CD8-positive, alpha-beta memory T cell (primary cell): ENCODE measurements around the gene SH2B3. TPM values are rescaled to one million over a fixed set of nuclear protein-coding genes. Genes with fewer than 3 reads are reported as not detected.
A peak's percentile ranks its signal among the peaks of the same experiment; 100 is the strongest.

Experiments
- CTCF ChIA-PET: fragments of 350-600 bp; sonication (Branson Sonifier 250); formaldehyde crosslinking; loops from one replicate; lab custom pipeline; 2021; ENCODE audit warnings: antibody characterized with exemption; lab: Charles Lee
- POLR2A ChIA-PET: fragments of 350-600 bp; sonication (Branson Sonifier 250); formaldehyde crosslinking; loops from one replicate; lab custom pipeline; 2021; ENCODE audit warnings: antibody characterized with exemption; lab: Charles Lee
- DNase-seq, 5 donors: peaks; one replicate each; pipeline versions ENCODE4 v3.0.0 to v3.0.0-alpha.2; 2020 to 2022; ENCODE audit warnings: mixed read lengths in 1 of 5
- H3K27ac ChIP-seq: one replicate; pipeline ENCODE4 v1.7.0; 2013; ENCODE audit warnings: low read depth, mild to moderate bottlenecking, low read length, moderate library complexity
- H3K27me3 ChIP-seq: 2 replicates; pipeline ENCODE4 v1.7.0; 2013; ENCODE audit warnings: low read length, mild to moderate bottlenecking; ENCODE audit not compliant: insufficient read depth, poor library complexity, severe bottlenecking
- H3K36me3 ChIP-seq: 2 replicates; pipeline ENCODE4 v1.7.0; 2013; ENCODE audit warnings: mild to moderate bottlenecking, low read length, moderate library complexity; ENCODE audit not compliant: insufficient read depth
- H3K4me1 ChIP-seq: 2 replicates; pipeline ENCODE4 v1.7.0; 2013; ENCODE audit warnings: mild to moderate bottlenecking, low read length, moderate library complexity; ENCODE audit not compliant: insufficient read depth
- H3K4me3 ChIP-seq: 2 replicates; pipeline ENCODE4 v1.7.0; 2013; ENCODE audit warnings: mild to moderate bottlenecking, low read length
- H3K9me3 ChIP-seq: 2 replicates; pipeline ENCODE4 v1.7.0; 2013; ENCODE audit warnings: mild to moderate bottlenecking, low read length
- H3K27ac Mint-ChIP-seq, 8 donors: one replicate each; pipeline ENCODE4 v1.8.0; 2020 to 2021; ENCODE audit warnings: mixed read lengths in 8 of 8, mild to moderate bottlenecking in 6 of 8, inconsistent platforms in 3 of 8, moderate library complexity in 3 of 8
- H3K27me3 Mint-ChIP-seq, 2 donors: one replicate each; pipeline ENCODE4 v1.8.0; 2020 to 2021; ENCODE audit warnings: mixed read lengths in 2 of 2, mild to moderate bottlenecking in 1 of 2, moderate library complexity in 1 of 2
- H3K36me3 Mint-ChIP-seq, 3 donors: one replicate each; pipeline ENCODE4 v1.8.0; 2020 to 2021; ENCODE audit warnings: mixed read lengths in 3 of 3, inconsistent platforms in 1 of 3, mild to moderate bottlenecking in 1 of 3
- H3K4me1 Mint-ChIP-seq, 3 donors: one replicate each; pipeline ENCODE4 v1.8.0; 2020 to 2021; ENCODE audit warnings: mixed read lengths in 3 of 3, inconsistent platforms in 1 of 3, mild to moderate bottlenecking in 1 of 3
- H3K4me3 Mint-ChIP-seq, 7 donors: one replicate each; pipeline ENCODE4 v1.8.0; 2020 to 2021; ENCODE audit warnings: mixed read lengths in 7 of 7, mild to moderate bottlenecking in 6 of 7, moderate library complexity in 4 of 7, inconsistent platforms in 2 of 7
- H3K9me3 Mint-ChIP-seq, 5 donors: one replicate each; pipeline ENCODE4 v1.8.0; 2020 to 2022; ENCODE audit warnings: mixed read lengths in 5 of 5, mild to moderate bottlenecking in 3 of 5, moderate library complexity in 2 of 5, inconsistent platforms in 1 of 5
- polyA plus RNA-seq: library from polyadenylated mRNA; unstranded; fragments of 300-500 nt; fragmentation: Illumina TruSeq; gene quantifications from one replicate; pipeline ENCODE4 v1.2.3, GENCODE V29; 2021
- total RNA-seq, 2 experiments: library from RNA; stranded (reverse); gene quantifications; one replicate each; pipeline ENCODE4 v1.2.3, GENCODE V29; 2021

The SH2B3 gene
- total and polyA plus RNA-seq, 3 experiments from 2014 or later = 11.1 to 48.9 (median 46.8) TPM

- DNase-seq = no peak
- CTCF ChIA-PET = interaction anchor here (2.7 to 31.7 kb wide), 3 partner anchors 9 to 37 kb away, joined by 7 to 1032 read pairs (median 218); partner anchors contain the start of gene SH2B3
- Mint-ChIP-seq H3K36me3 (peaks cover 4 to 20% (median 7%) of the 10 kb centered on the region in 3 donors), H3K4me1 (peaks cover 87 to 98% (median 90%) of the 10 kb centered on the region in 3 donors), H3K27ac (peak overlapping the region; percentile 62 to 100 (median 84)), H3K27me3 (peaks cover 0 to 5% of the 10 kb centered on the region in 2 donors), H3K9me3 (no peaks in the 10 kb centered on the region), H3K4me3 (peak overlapping the region in 5 of 7 donors; percentile 13 to 46 (median 16))
- Histone ChIP-seq H3K27me3 (no peaks in the 10 kb centered on the region), H3K4me1 (peaks cover 91% of the 10 kb centered on the region), H3K36me3 (no peaks in the 10 kb centered on the region), H3K9me3 (no peaks in the 10 kb centered on the region), H3K4me3 (no peak overlapping the region), H3K27ac (no peak overlapping the region)
- POLR2A ChIA-PET = no interaction called here
These were observed 34.4 kb downstream of the SH2B3 start for GRCh38 chr12:111440152-111440551.

- POLR2A ChIA-PET = no interaction called here
These were observed 34.9 kb downstream of the SH2B3 start for GRCh38 chr12:111440631-111441030.

GRCh38 chr12:111441107-111441928 is 35.6 kb downstream of the SH2B3 start:
- no peak overlapping the region for H3K27ac ChIP-seq
- Mint-ChIP-seq H3K4me3 (peak overlapping the region in 1 of 7 donors; percentile 14), H3K27ac (peak overlapping the region; percentile 62 to 100 (median 87)), H3K27me3 (peaks cover 0 to 3% of the 10 kb centered on the region in 2 donors), H3K4me1 (peaks cover 87 to 98% (median 90%) of the 10 kb centered on the region in 3 donors), H3K9me3 (no peaks in the 10 kb centered on the region), H3K36me3 (peaks cover 4 to 24% (median 7%) of the 10 kb centered on the region in 3 donors)
- H3K9me3 ChIP-seq = no peaks in the 10 kb centered on the region
- peaks cover 88% of the 10 kb centered on the region for H3K4me1 ChIP-seq
- ChIA-PET CTCF (interaction anchor here (2.7 to 31.7 kb wide), 4 partner anchors 8 to 38 kb away, joined by 7 to 1032 read pairs (median 140); partner anchors contain the start of gene SH2B3), POLR2A (interaction anchor here (0.7 to 1.1 kb wide), 2 partner anchors 9 kb away, joined by 5 read pairs; no protein-coding TSS in a partner anchor)
- DNase-seq = no peak
- H3K4me3 ChIP-seq = no peak overlapping the region
- H3K36me3 ChIP-seq = peaks cover 3% of the 10 kb centered on the region
- H3K27me3 ChIP-seq = no peaks in the 10 kb centered on the region

More at GRCh38 chr12:111440631-111441030, 34.9 kb downstream of the SH2B3 start:
- Mint-ChIP-seq H3K4me3 (peak overlapping the region in 2 of 7 donors; percentile 14 to 16), H3K36me3 (peaks cover 4 to 20% (median 7%) of the 10 kb centered on the region in 3 donors), H3K27me3 (peaks cover 0 to 4% of the 10 kb centered on the region in 2 donors), H3K4me1 (peaks cover 87 to 98% (median 90%) of the 10 kb centered on the region in 3 donors), H3K9me3 (no peaks in the 10 kb centered on the region), H3K27ac (peak overlapping the region; percentile 62 to 100 (median 86))
- Histone ChIP-seq H3K4me1 (peaks cover 91% of the 10 kb centered on the region), H3K27ac (no peak overlapping the region), H3K36me3 (no peaks in the 10 kb centered on the region), H3K27me3 (no peaks in the 10 kb centered on the region), H3K9me3 (no peaks in the 10 kb centered on the region), H3K4me3 (no peak overlapping the region)
- CTCF ChIA-PET = interaction anchor here (2.7 to 31.7 kb wide), 3 partner anchors 8 to 38 kb away, joined by 7 to 1032 read pairs (median 218); partner anchors contain the start of gene SH2B3
- DNase-seq = no peak

DNA sequence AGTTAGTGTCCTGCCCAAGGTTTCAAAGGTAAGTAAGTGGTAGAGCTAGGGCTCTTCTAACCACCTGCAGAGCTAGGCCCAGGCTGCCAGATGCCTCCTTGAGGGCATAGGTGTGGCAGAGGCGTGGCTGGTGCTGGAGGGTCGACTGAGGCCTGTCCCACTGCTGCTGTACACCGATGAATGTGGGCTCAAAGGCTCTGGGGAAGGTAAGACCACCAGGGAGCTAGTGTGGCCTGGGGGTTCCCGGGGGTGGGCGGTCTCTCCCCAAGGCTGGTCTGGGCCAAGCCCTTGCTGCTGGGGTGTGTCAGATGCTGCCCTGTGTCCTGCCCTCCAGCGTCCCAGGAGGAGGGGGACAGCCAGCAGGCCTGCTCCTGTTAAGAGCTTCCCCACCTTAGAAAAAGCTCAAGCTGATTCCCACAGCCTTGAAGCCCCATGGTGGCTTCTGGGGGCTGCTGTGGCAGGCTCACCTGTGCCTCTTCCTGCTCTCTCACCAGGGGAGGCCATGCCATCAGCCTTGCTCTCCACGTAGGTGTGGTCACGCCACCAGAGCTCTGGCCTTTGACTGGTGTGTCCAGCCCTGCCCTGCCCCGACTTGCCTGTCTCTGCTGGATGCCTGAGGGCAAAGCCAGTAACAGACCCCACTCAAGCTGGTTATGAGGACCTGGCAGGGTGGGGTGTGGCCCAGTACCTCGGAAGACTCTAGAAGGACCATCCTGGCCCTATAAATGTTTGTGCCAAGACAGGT is 36.8 kb downstream of the SH2B3 start:
- H3K4me3 Mint-ChIP-seq = peak overlapping the region in 3 of 7 donors; percentile 9 to 56 (median 51)
- peaks cover 4 to 34% (median 7%) of the 10 kb centered on the region in 3 donors for H3K36me3 Mint-ChIP-seq
- H3K4me3 ChIP-seq = no peak overlapping the region
- H3K27me3 Mint-ChIP-seq = peaks cover 0 to 5% of the 10 kb centered on the region in 2 donors
- no peaks in the 10 kb centered on the region for H3K9me3 Mint-ChIP-seq
- ChIA-PET CTCF (interaction anchor here (6.5 to 31.7 kb wide), 4 partner anchors 3 to 39 kb away, joined by 61 to 1032 read pairs (median 218); partner anchors contain the start of gene SH2B3), POLR2A (interaction anchor here (0.7 to 3.5 kb wide), 2 partner anchors 7 to 12 kb away, joined by 3 to 41 read pairs; no protein-coding TSS in a partner anchor)
- peak overlapping the region; percentile 78 to 98 (median 92) for H3K27ac Mint-ChIP-seq
- no peaks in the 10 kb centered on the region for H3K9me3 ChIP-seq
- peaks cover 81 to 95% (median 82%) of the 10 kb centered on the region in 3 donors for H3K4me1 Mint-ChIP-seq
- no peak for DNase-seq
- peaks cover 8% of the 10 kb centered on the region for H3K36me3 ChIP-seq
- no peak overlapping the region for H3K27ac ChIP-seq
- peaks cover 76% of the 10 kb centered on the region for H3K4me1 ChIP-seq
- H3K27me3 ChIP-seq = no peaks in the 10 kb centered on the region

GRCh38 chr12:111443086-111443485 is 37.4 kb downstream of the SH2B3 start:
- DNase-seq = no peak
- H3K27ac ChIP-seq = peak overlapping the region; percentile 7
- no peak overlapping the region for H3K4me3 ChIP-seq
- no peaks in the 10 kb centered on the region for H3K27me3 ChIP-seq
- Mint-ChIP-seq H3K36me3 (peaks cover 4 to 40% (median 7%) of the 10 kb centered on the region in 3 donors), H3K4me1 (peaks cover 75 to 89% (median 78%) of the 10 kb centered on the region in 3 donors), H3K4me3 (peak overlapping the region in 6 of 7 donors; percentile 28 to 89 (median 55)), H3K27me3 (peaks cover 0 to 5% of the 10 kb centered on the region in 2 donors), H3K27ac (peak overlapping the region; percentile 78 to 98 (median 92)), H3K9me3 (no peaks in the 10 kb centered on the region)
- H3K4me1 ChIP-seq = peaks cover 70% of the 10 kb centered on the region
- ChIA-PET POLR2A (interaction anchor here (0.7 to 3.5 kb wide), 4 partner anchors 8 to 38 kb away, joined by 3 to 41 read pairs (median 8); partner anchors contain the start of gene SH2B3), CTCF (interaction anchor here (6.5 to 31.7 kb wide), 4 partner anchors 4 to 40 kb away, joined by 61 to 1032 read pairs (median 218); partner anchors contain the start of gene SH2B3)
- H3K36me3 ChIP-seq = peaks cover 12% of the 10 kb centered on the region
- H3K9me3 ChIP-seq = no peaks in the 10 kb centered on the region

GRCh38 chr12:111443586-111443985 is 37.9 kb downstream of the SH2B3 start:
- Mint-ChIP-seq H3K4me3 (peak overlapping the region; percentile 0 to 89 (median 69)), H3K27ac (peak overlapping the region; percentile 78 to 98 (median 94)), H3K27me3 (peaks cover 0 to 5% of the 10 kb centered on the region in 2 donors), H3K4me1 (peaks cover 70 to 87% (median 73%) of the 10 kb centered on the region in 3 donors), H3K9me3 (no peaks in the 10 kb centered on the region), H3K36me3 (peaks cover 2 to 43% (median 4%) of the 10 kb centered on the region in 3 donors)
- DNase-seq = no peak
- Histone ChIP-seq H3K27ac (peak overlapping the region; percentile 7), H3K4me3 (no peak overlapping the region), H3K36me3 (peaks cover 17% of the 10 kb centered on the region), H3K27me3 (no peaks in the 10 kb centered on the region), H3K9me3 (no peaks in the 10 kb centered on the region), H3K4me1 (peaks cover 65% of the 10 kb centered on the region)
- ChIA-PET CTCF (interaction anchor here (6.5 to 31.7 kb wide), 4 partner anchors 5 to 41 kb away, joined by 61 to 1032 read pairs (median 218); partner anchors contain the start of gene SH2B3), POLR2A (interaction anchor here (1.3 to 3.5 kb wide), 5 partner anchors 8 to 38 kb away, joined by 3 to 41 read pairs (median 8); partner anchors contain the start of gene SH2B3)
